ENCODE data around the gene STN1.

Gene STN1

GRCh38 chr10:103884681-103885139 is 33.3 kb downstream of the STN1 start:
- H3K27ac ChIP-seq: no peak overlapping the region
- TF ChIP-seq ZFX (IDR thresholded peaks at IDR 0.05) (no peak), CTCF (conservative IDR thresholded peaks at IDR 0.05) (peak; percentile 86)

- TF ChIP-seq ZFX (IDR thresholded peaks at IDR 0.05): no peak
- H3K27ac ChIP-seq: no peak overlapping the region
These were observed 35.5 kb downstream of the STN1 start for GRCh38 chr10:103882285-103883007.

GRCh38 chr10:103881416-103882284 is 36.3 kb downstream of the STN1 start:
- TF ChIP-seq ZFX (IDR thresholded peaks at IDR 0.05) (no peak), CTCF (conservative IDR thresholded peaks at IDR 0.05) (no peak)
- H3K27ac ChIP-seq: no peak overlapping the region

GRCh38 chr10:103879831-103880230 is 38.2 kb downstream of the STN1 start:
- H3K27ac ChIP-seq: no peak overlapping the region
- TF ChIP-seq CTCF (conservative IDR thresholded peaks at IDR 0.05) (no peak), ZFX (IDR thresholded peaks at IDR 0.05) (no peak)

GRCh38 chr10:103879409-103879808 is 38.6 kb downstream of the STN1 start:
- no peak for TF ChIP-seq CTCF (conservative IDR thresholded peaks at IDR 0.05)
- TF ChIP-seq ZFX (IDR thresholded peaks at IDR 0.05): no peak
- H3K27ac ChIP-seq: no peak overlapping the region

- H3K27ac ChIP-seq: no peak overlapping the region
- no peak for TF ChIP-seq ZFX (IDR thresholded peaks at IDR 0.05)
- TF ChIP-seq CTCF (conservative IDR thresholded peaks at IDR 0.05): no peak
These were observed 40.1 kb downstream of the STN1 start for GRCh38 chr10:103877861-103878260.

- no peak for TF ChIP-seq CTCF (conservative IDR thresholded peaks at IDR 0.05)
- no peak for TF ChIP-seq ZFX (IDR thresholded peaks at IDR 0.05)
- H3K27ac ChIP-seq: no peak overlapping the region
These were observed 41.8 kb downstream of the STN1 start for GRCh38 chr10:103876155-103876554.

Measured in C4-2B (cell line).